Urinary bladder (tissue), 4 donors: ENCODE results near the gene ACADS. TPM values are rescaled to one million over a fixed set of nuclear protein-coding genes. Genes with fewer than 3 reads are reported as not detected.
A peak's percentile ranks its signal among the peaks of the same experiment; 100 is the strongest.

ENCODE experiments used
- DNase-seq: peaks from one replicate; pipeline ENCODE4 v3.0.0-alpha.2; 2015; ENCODE audit errors: extremely low spot score
- H3K27ac ChIP-seq: one replicate; pipeline ENCODE4 v1.5.1; 2013; ENCODE audit warnings: low read depth, mild to moderate bottlenecking, moderate library complexity
- H3K36me3 ChIP-seq: one replicate; pipeline ENCODE4 v1.6.1; 2013; ENCODE audit warnings: mild to moderate bottlenecking, moderate library complexity; ENCODE audit not compliant: insufficient read depth
- H3K4me1 ChIP-seq: one replicate; pipeline ENCODE4 v1.6.1; 2013; ENCODE audit warnings: mild to moderate bottlenecking, moderate library complexity; ENCODE audit not compliant: insufficient read depth
- H3K4me3 ChIP-seq: one replicate; pipeline ENCODE4 v1.5.1; 2013; ENCODE audit warnings: low read depth, low read length
- WGBS: extraction: QIAGEN DNeasy Blood & Tissue Kit; methylation state at CpG from one replicate; pipeline ENCODE4 v1.1.7; 2013; 5-methylcytosine and 5-hydroxymethylcytosine counted together
- polyA plus RNA-seq: library from polyadenylated mRNA; stranded (reverse); fragments of 200-250 nt; gene quantifications from one replicate; pipeline ENCODE4 v1.2.3, GENCODE V29; 2013
- total RNA-seq: library from RNA; depleted of rRNA; stranded (reverse); fragments of >200 nt; gene quantifications from one replicate; pipeline ENCODE4 v1.2.3, GENCODE V29; 2014
- donor health status: healthy with polysubstance abuse.
- donor health status: healthy.

ACADS gene
- total RNA-seq (6.7 TPM), polyA plus RNA-seq (35.6 TPM)

- Histone ChIP-seq H3K4me1 (no peaks in the 10 kb centered on the region), H3K36me3 (peaks cover 4% of the 10 kb centered on the region), H3K4me3 (peak within 1 kb of the TSS; percentile 62), H3K27ac (peak within 1 kb of the TSS; percentile 42)
- 7% methylated on average over 66 of the region's 66 CpGs for WGBS
- DNase-seq = peak; percentile 43
These were observed at the start of gene ACADS for GRCh38 chr12:120725659-120726509. ACADS (plus strand) TSS chr12:120725826; CDS start chr12:120725886, 60 bp downstream.

- peak overlapping the region; percentile 54 for H3K27ac ChIP-seq
- 58% methylated on average over 7 of the region's 7 CpGs for WGBS
These were observed 47.7 kb upstream of the ACADS start for GRCh38 chr12:120677765-120678473.

GRCh38 chr12:120678572-120678971 is 47.1 kb upstream of the ACADS start:
- Histone ChIP-seq H3K36me3 (no peaks in the 10 kb centered on the region), H3K27ac (no peak overlapping the region)

More at GRCh38 chr12:120677765-120678473, 47.7 kb upstream of the ACADS start:
- Histone ChIP-seq H3K4me3 (no peak overlapping the region), H3K4me1 (no peaks in the 10 kb centered on the region), H3K36me3 (no peaks in the 10 kb centered on the region)
- DNase-seq = no peak

GRCh38 chr12:120680165-120680738 is 45.4 kb upstream of the ACADS start:
- no peaks in the 10 kb centered on the region for H3K4me1 ChIP-seq
- DNase-seq = no peak
- H3K27ac ChIP-seq = no peak overlapping the region
- 62% methylated on average over 5 of the region's 5 CpGs for WGBS
- H3K4me3 ChIP-seq = no peak overlapping the region
- H3K36me3 ChIP-seq = no peaks in the 10 kb centered on the region

More at GRCh38 chr12:120678572-120678971, 47.1 kb upstream of the ACADS start:
- Histone ChIP-seq H3K4me3 (no peak overlapping the region), H3K4me1 (no peaks in the 10 kb centered on the region)
- no peak for DNase-seq
- 75% methylated on average over 8 of the region's 8 CpGs for WGBS

- H3K4me1 ChIP-seq = no peaks in the 10 kb centered on the region
- no peak overlapping the region for H3K27ac ChIP-seq
- DNase-seq = no peak
- 69% methylated on average over 8 of the region's 8 CpGs for WGBS
- H3K4me3 ChIP-seq = no peak overlapping the region
- no peaks in the 10 kb centered on the region for H3K36me3 ChIP-seq
These were observed 41.1 kb upstream of the ACADS start for GRCh38 chr12:120684523-120684932.

- no peak overlapping the region for H3K27ac ChIP-seq
- H3K4me1 ChIP-seq = peaks cover 1% of the 10 kb centered on the region
- no peaks in the 10 kb centered on the region for H3K36me3 ChIP-seq
- no peak overlapping the region for H3K4me3 ChIP-seq
- WGBS = 74% methylated on average over 3 of the region's 3 CpGs
- no peak for DNase-seq
These were observed 40.1 kb upstream of the ACADS start for GRCh38 chr12:120685522-120685921.

- DNase-seq = peak; percentile 95
- peaks cover 2% of the 10 kb centered on the region for H3K4me1 ChIP-seq
- under 1% methylated on average over 46 of the region's 46 CpGs for WGBS
These were observed 39.4 kb upstream of the ACADS start for GRCh38 chr12:120686151-120686689.

GRCh38 chr12:120686690-120687577 is 38.7 kb upstream of the ACADS start, which contains the start of gene MLEC:
MLEC (plus strand) TSS chr12:120687149; CDS start chr12:120687297, 148 bp downstream.
- under 1% methylated on average over 84 of the region's 84 CpGs for WGBS
- Histone ChIP-seq H3K27ac (peak within 1 kb of the TSS; percentile 78), H3K4me1 (peaks cover 2% of the 10 kb centered on the region)

More at GRCh38 chr12:120686151-120686689, 39.4 kb upstream of the ACADS start:
- Histone ChIP-seq H3K4me3 (peak overlapping the region; percentile 89), H3K36me3 (no peaks in the 10 kb centered on the region), H3K27ac (peak overlapping the region; percentile 55)

GRCh38 chr12:120687578-120688289 is 37.9 kb upstream of the ACADS start:
- peaks cover 2% of the 10 kb centered on the region for H3K4me1 ChIP-seq

More at GRCh38 chr12:120686690-120687577, 38.7 kb upstream of the ACADS start, which contains the start of gene MLEC:
- no peaks in the 10 kb centered on the region for H3K36me3 ChIP-seq
- DNase-seq = peak; percentile 92
- H3K4me3 ChIP-seq = peak within 1 kb of the TSS; percentile 89

GRCh38 chr12:120688527-120689071 is 37.0 kb upstream of the ACADS start:
- no peak for DNase-seq
- peaks cover 2% of the 10 kb centered on the region for H3K4me1 ChIP-seq
- 8% methylated on average over 6 of the region's 6 CpGs for whole genome bisulfite sequencing
- peak overlapping the region; percentile 89 for H3K4me3 ChIP-seq
- H3K36me3 ChIP-seq = no peaks in the 10 kb centered on the region
- H3K27ac ChIP-seq = no peak overlapping the region

More at GRCh38 chr12:120687578-120688289, 37.9 kb upstream of the ACADS start:
- DNase-seq = no peak
- Histone ChIP-seq H3K4me3 (peak overlapping the region; percentile 89), H3K36me3 (no peaks in the 10 kb centered on the region), H3K27ac (no peak overlapping the region)
- under 1% methylated on average over 31 of the region's 31 CpGs for WGBS

- H3K4me3 ChIP-seq = no peak overlapping the region
- H3K27ac ChIP-seq = no peak overlapping the region
- H3K36me3 ChIP-seq = peaks cover 2% of the 10 kb centered on the region
These were observed 36.1 kb upstream of the ACADS start for GRCh38 chr12:120689397-120690082.

More at GRCh38 chr12:120689397-120690082, 36.1 kb upstream of the ACADS start:
- DNase-seq = no peak
- 62% methylated on average over 6 of the region's 6 CpGs for WGBS
- peaks cover 2% of the 10 kb centered on the region for H3K4me1 ChIP-seq
